Panc1 (cell line): Measurements from ENCODE around the gene LYST.

Experiments
- POLR2AphosphoS5 ChIP-seq: IDR thresholded peaks from 2 replicates; pipeline ENCODE4 v1.6.1; 2012; ENCODE audit warnings: mild to moderate bottlenecking, low read depth, low read length, moderate library complexity
- SIN3A ChIP-seq: IDR thresholded peaks from 2 replicates; pipeline ENCODE4 v1.6.1; 2012; ENCODE audit warnings: low read depth, mild to moderate bottlenecking, low read length, moderate library complexity, borderline replicate concordance; ENCODE audit not compliant: insufficient read depth
- TF ChIP-seq, protein P1 (sequence below): fragments of 450-650 bp; IDR thresholded peaks from 2 replicates; pipeline ENCODE4 v1.5.1; 2017; ENCODE audit warnings: mild to moderate bottlenecking
- TF ChIP-seq, protein P2 (sequence below), 2 experiments: IDR thresholded peaks; 2 replicates each; pipeline ENCODE4 v1.6.1; 2011 to 2012; ENCODE audit warnings: low read depth in 2 of 2, control low read depth in 1 of 2, low read length in 1 of 2, mild to moderate bottlenecking in 1 of 2, moderate library complexity in 1 of 2; ENCODE audit not compliant: insufficient read depth in 1 of 2

DNA sequence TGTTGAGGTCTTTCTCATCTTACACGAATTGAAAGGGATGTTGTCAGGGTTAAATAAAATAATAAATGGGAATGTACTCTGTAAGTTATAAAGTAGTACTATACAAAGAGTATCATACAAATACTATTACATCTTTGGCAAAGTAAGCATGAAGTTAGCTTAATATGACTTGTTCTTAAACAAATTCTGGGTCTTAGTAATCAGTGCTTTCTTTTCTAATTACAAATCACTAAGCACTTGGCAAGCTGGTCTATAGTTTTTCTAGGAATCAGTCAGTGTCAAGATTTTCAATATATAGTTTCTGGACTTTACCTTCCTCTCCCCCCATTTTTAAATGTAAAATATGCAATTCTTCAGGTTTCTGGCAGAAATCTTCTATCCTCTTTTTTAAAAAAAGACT is 6.9 kb downstream of the LYST start:
- TF ChIP-seq, protein P1, sequence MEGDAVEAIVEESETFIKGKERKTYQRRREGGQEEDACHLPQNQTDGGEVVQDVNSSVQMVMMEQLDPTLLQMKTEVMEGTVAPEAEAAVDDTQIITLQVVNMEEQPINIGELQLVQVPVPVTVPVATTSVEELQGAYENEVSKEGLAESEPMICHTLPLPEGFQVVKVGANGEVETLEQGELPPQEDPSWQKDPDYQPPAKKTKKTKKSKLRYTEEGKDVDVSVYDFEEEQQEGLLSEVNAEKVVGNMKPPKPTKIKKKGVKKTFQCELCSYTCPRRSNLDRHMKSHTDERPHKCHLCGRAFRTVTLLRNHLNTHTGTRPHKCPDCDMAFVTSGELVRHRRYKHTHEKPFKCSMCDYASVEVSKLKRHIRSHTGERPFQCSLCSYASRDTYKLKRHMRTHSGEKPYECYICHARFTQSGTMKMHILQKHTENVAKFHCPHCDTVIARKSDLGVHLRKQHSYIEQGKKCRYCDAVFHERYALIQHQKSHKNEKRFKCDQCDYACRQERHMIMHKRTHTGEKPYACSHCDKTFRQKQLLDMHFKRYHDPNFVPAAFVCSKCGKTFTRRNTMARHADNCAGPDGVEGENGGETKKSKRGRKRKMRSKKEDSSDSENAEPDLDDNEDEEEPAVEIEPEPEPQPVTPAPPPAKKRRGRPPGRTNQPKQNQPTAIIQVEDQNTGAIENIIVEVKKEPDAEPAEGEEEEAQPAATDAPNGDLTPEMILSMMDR, result no peak
- TF ChIP-seq POLR2AphosphoS5, result no peak
- TF ChIP-seq, protein P2, sequence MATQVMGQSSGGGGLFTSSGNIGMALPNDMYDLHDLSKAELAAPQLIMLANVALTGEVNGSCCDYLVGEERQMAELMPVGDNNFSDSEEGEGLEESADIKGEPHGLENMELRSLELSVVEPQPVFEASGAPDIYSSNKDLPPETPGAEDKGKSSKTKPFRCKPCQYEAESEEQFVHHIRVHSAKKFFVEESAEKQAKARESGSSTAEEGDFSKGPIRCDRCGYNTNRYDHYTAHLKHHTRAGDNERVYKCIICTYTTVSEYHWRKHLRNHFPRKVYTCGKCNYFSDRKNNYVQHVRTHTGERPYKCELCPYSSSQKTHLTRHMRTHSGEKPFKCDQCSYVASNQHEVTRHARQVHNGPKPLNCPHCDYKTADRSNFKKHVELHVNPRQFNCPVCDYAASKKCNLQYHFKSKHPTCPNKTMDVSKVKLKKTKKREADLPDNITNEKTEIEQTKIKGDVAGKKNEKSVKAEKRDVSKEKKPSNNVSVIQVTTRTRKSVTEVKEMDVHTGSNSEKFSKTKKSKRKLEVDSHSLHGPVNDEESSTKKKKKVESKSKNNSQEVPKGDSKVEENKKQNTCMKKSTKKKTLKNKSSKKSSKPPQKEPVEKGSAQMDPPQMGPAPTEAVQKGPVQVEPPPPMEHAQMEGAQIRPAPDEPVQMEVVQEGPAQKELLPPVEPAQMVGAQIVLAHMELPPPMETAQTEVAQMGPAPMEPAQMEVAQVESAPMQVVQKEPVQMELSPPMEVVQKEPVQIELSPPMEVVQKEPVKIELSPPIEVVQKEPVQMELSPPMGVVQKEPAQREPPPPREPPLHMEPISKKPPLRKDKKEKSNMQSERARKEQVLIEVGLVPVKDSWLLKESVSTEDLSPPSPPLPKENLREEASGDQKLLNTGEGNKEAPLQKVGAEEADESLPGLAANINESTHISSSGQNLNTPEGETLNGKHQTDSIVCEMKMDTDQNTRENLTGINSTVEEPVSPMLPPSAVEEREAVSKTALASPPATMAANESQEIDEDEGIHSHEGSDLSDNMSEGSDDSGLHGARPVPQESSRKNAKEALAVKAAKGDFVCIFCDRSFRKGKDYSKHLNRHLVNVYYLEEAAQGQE (IDR thresholded peaks at IDR 0.05; ENCODE audit: insufficient read depth in 1 of 2, low read depth in 2 of 2, low read length in 1 of 2), result no peak
- no peak for TF ChIP-seq SIN3A
